Tibial nerve (tissue), 4 donors: ENCODE results near the gene JOSD2. TPM values are rescaled to one million over a fixed set of nuclear protein-coding genes. Genes with fewer than 3 reads are reported as not detected.

ENCODE experiments used
- DNase-seq, 2 donors: peaks; one replicate each; pipeline ENCODE4 v3.0.0-alpha.2; 2019; ENCODE audit warnings: low spot score in 2 of 2
- H3K27ac ChIP-seq, 4 donors: fragments of 200-600 bp; sonication (generic) in 3 of 4; one replicate each; pipeline ENCODE4 v1.5.1; 2017 to 2019; ENCODE audit warnings: mild to moderate bottlenecking in 1 of 4
- H3K27me3 ChIP-seq, 2 donors: fragments of 200-600 bp; sonication (generic) in 1 of 2; one replicate each; pipeline versions ENCODE4 v1.5.1 to v1.6.0; 2017 to 2019
- H3K36me3 ChIP-seq, 3 donors: fragments of 200-600 bp; sonication (generic); one replicate each; pipeline ENCODE4 v1.5.1; 2018 to 2019
- H3K4me1 ChIP-seq, 4 donors: fragments of 200-600 bp; sonication (generic) in 3 of 4; one replicate each; pipeline ENCODE4 v1.5.1; 2017 to 2019
- H3K4me3 ChIP-seq, 4 donors: fragments of 200-600 bp; sonication (generic) in 3 of 4; one replicate each; pipeline ENCODE4 v1.5.1; 2017 to 2019; ENCODE audit warnings: mild to moderate bottlenecking in 1 of 4, moderate library complexity in 1 of 4
- H3K9me3 ChIP-seq, 4 donors: fragments of 200-600 bp; sonication (generic) in 3 of 4; one replicate each; pipeline ENCODE4 v1.5.1; 2017 to 2019
- EP300 ChIP-seq, 2 donors: sonication (generic); formaldehyde crosslinking; IDR thresholded peaks; one replicate each; pipeline ENCODE4 v1.6.1; 2017; ENCODE audit warnings: antibody characterized with exemption in 2 of 2, mild to moderate bottlenecking in 1 of 2
- POLR2A ChIP-seq, 2 donors: fragments of 450-650 bp; IDR thresholded peaks; one replicate each; pipeline ENCODE4 v1.6.1; 2017; ENCODE audit warnings: antibody characterized with exemption in 2 of 2, mild to moderate bottlenecking in 2 of 2, moderate library complexity in 2 of 2
- WGBS, 2 donors: methylation state at CpG; one replicate each; pipeline ENCODE4 v1.1.5; 2018; 5-methylcytosine and 5-hydroxymethylcytosine counted together
- total RNA-seq, 4 donors: library from RNA; depleted of rRNA; stranded (reverse); fragments of >200 nt; gene quantifications; one replicate each; pipeline ENCODE4 v1.1.0, GENCODE V29; 2016
- TF ChIP-seq, protein P1 (sequence below), 5 experiments: fragments of 200-600 bp in 3 of 5; fragments of 450-650 bp in 2 of 5; sonication (generic) in 3 of 5; IDR thresholded peaks; one replicate each; pipeline ENCODE4 v1.5.1; 2016 to 2019; ENCODE audit warnings: antibody characterized with exemption in 5 of 5, mild to moderate bottlenecking in 3 of 5, moderate library complexity in 2 of 5

Gene JOSD2
- total RNA-seq, 4 donors from 2014 or later = 32.3 to 52.2 (median 38.8) TPM

DNA sequence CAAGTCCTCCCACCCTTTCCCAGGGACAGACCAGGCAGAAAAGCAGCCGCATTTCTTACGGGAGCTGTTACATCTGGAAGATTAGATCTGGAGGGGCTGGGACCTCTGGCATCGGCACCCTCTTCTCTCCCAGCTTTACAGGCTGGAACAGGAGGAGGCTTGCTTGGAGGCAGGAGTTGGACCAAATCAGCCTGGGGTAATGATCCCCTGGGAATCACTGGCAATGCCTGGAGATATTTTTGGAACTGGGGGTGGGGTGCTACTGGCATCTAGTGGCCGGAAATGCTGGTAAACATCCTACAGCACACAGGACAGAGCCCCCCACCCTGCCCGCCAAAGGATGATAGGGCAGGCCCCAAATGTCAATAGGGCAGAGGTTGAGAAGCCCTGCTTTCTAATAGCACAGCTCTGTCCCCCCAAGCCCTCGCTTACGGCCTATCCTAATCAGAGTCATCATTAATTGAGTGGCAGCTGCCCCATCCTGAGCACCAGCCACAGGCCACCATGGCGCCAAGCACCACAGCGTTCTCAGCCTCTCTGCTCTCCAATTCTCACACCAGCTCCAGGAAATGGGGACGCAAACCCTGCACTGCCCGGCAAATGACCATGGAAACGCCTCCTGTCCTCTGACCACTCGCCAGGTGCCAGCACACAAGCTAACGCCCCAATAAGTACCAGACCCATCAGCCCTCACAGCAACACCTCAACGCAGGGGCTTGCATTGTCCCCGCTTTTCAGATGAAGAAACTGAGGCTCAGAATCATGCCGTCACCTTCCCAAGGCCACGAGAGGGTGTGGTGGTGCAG lies 36.6 kb upstream of the JOSD2 start:
- Histone ChIP-seq H3K27me3 (peaks cover 0 to 45% of the 10 kb centered on the region in 2 donors), H3K36me3 (no peaks in the 10 kb centered on the region), H3K4me3 (no peak overlapping the region), H3K4me1 (peaks cover 0 to 13% (median 0%) of the 10 kb centered on the region in 4 donors), H3K9me3 (no peaks in the 10 kb centered on the region), H3K27ac (no peak overlapping the region)
- no peak for DNase-seq
- TF ChIP-seq, protein P1, sequence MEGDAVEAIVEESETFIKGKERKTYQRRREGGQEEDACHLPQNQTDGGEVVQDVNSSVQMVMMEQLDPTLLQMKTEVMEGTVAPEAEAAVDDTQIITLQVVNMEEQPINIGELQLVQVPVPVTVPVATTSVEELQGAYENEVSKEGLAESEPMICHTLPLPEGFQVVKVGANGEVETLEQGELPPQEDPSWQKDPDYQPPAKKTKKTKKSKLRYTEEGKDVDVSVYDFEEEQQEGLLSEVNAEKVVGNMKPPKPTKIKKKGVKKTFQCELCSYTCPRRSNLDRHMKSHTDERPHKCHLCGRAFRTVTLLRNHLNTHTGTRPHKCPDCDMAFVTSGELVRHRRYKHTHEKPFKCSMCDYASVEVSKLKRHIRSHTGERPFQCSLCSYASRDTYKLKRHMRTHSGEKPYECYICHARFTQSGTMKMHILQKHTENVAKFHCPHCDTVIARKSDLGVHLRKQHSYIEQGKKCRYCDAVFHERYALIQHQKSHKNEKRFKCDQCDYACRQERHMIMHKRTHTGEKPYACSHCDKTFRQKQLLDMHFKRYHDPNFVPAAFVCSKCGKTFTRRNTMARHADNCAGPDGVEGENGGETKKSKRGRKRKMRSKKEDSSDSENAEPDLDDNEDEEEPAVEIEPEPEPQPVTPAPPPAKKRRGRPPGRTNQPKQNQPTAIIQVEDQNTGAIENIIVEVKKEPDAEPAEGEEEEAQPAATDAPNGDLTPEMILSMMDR (IDR thresholded peaks at IDR 0.05) = no peak
- TF ChIP-seq EP300 (IDR thresholded peaks at IDR 0.05) = no peak
- no peak for TF ChIP-seq POLR2A (IDR thresholded peaks at IDR 0.05)
- 59 to 66% methylated on average over 17 to 18 of the region's 18 CpGs for WGBS, 2 donors

DNA sequence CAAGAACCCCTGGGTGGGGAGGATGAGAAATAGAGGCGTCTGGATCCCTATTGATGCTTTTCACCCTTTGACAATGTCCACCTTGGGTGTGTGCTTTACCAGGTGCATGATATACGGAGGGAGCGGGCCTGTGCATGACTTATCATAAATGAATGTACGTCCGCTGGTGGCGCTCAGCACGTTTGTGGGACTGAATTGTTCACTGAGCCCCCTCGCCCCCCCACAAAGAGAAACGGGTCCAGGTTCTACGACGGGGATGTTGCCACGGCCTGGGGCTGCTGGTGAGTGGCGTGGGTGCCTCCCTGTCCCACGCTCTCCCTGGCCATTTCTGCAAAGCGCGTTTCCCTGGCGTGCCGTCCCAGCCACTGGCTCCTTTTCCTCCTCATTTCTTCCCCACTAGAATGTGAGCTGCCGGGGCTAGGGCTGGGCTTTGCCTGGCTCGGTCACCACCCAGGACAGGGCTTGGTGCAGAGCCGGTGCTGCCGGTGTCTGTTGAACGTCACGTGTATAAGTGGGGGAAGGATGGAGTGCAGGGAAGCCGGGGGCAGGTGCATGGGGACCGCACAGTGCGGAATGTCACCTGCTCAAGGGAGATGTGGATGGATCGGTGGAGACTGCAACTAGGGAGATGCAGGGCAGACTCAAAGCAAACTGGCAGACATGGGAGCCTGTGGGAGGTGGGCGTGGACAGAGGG lies 35.7 kb upstream of the JOSD2 start:
- TF ChIP-seq POLR2A (IDR thresholded peaks at IDR 0.05) (no peak), EP300 (IDR thresholded peaks at IDR 0.05) (no peak)
- TF ChIP-seq, protein P1 (IDR thresholded peaks at IDR 0.05) = no peak
- no peaks in the 10 kb centered on the region for H3K9me3 ChIP-seq
- H3K36me3 ChIP-seq = no peaks in the 10 kb centered on the region
- peaks cover 0 to 36% of the 10 kb centered on the region in 2 donors for H3K27me3 ChIP-seq
- peaks cover 0 to 8% (median 0%) of the 10 kb centered on the region in 4 donors for H3K4me1 ChIP-seq
- H3K4me3 ChIP-seq = no peak overlapping the region
- no peak overlapping the region for H3K27ac ChIP-seq
- WGBS, 2 donors = 72 to 78% methylated on average over 29 of the region's 29 CpGs
- no peak for DNase-seq

DNA sequence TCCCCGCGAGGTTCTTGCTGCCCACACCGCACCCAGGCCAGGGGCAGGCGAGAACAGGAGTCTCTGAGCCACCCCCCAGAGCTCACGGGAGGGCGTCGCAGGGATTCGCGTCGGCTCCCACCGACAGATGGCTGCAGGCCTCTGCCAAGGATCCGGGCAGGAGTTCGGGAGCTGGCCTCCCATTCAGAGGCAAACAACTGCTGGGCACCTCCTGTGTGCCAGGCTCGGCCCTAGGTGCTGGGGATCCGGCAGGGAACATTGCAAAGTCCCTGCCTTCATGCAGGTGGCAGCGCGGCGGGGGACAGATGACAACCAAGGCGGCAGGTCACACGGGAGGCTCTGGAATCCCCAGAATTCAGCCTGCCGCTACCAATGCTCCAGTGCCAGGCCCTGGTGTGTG lies 32.0 kb upstream of the JOSD2 start:
- WGBS, 2 donors = 89% methylated on average over 9 to 19 of the region's 21 CpGs

DNA sequence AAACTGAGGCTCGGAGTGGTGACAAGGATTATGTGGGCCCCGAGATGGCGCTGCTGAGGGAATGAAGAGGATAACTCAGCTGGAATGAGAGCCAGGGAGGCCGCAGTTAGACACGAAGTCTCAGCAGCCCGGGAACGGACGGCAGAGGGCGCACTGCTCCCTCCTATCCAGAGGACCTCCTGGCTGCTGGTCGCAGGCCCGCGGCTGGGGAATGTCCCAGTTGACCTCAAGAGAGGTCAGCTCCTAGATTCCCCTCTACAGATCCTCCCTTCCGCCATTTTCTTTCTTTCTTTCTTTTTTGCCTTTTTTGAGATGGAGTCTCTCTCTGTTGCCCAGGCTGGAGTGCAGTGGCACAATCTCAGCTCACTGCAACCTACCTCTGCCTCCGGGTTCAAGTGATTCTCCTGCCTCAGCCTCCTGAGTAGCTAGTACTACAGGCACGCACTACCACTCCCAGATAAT lies 26.8 kb upstream of the JOSD2 start:
- no peak overlapping the region for H3K27ac ChIP-seq
- DNase-seq = peak in 1 of 2 donors; percentile 44
- TF ChIP-seq, protein P1 (IDR thresholded peaks at IDR 0.05) = peak; percentile 49 to 61 (median 60)
- no peak for TF ChIP-seq POLR2A (IDR thresholded peaks at IDR 0.05)
- no peak for TF ChIP-seq EP300 (IDR thresholded peaks at IDR 0.05)
- H3K36me3 ChIP-seq = no peaks in the 10 kb centered on the region
- peaks cover 0 to 16% (median 0%) of the 10 kb centered on the region in 4 donors for H3K9me3 ChIP-seq
- no peak overlapping the region for H3K4me3 ChIP-seq
- 19 to 22% methylated on average over 15 of the region's 15 CpGs for WGBS, 2 donors
- no peaks in the 10 kb centered on the region for H3K27me3 ChIP-seq
- no peaks in the 10 kb centered on the region for H3K4me1 ChIP-seq

More for the DNA sequence above, 32.0 kb upstream of the JOSD2 start:
- no peaks in the 10 kb centered on the region for H3K4me1 ChIP-seq
- peaks cover 0 to 3% of the 10 kb centered on the region in 2 donors for H3K27me3 ChIP-seq
- DNase-seq = no peak
- no peaks in the 10 kb centered on the region for H3K9me3 ChIP-seq
- H3K36me3 ChIP-seq = no peaks in the 10 kb centered on the region
- H3K27ac ChIP-seq = no peak overlapping the region
- no peak overlapping the region for H3K4me3 ChIP-seq
- TF ChIP-seq, protein P1 (IDR thresholded peaks at IDR 0.05) = no peak
- TF ChIP-seq POLR2A (IDR thresholded peaks at IDR 0.05) = no peak
- no peak for TF ChIP-seq EP300 (IDR thresholded peaks at IDR 0.05)

DNA sequence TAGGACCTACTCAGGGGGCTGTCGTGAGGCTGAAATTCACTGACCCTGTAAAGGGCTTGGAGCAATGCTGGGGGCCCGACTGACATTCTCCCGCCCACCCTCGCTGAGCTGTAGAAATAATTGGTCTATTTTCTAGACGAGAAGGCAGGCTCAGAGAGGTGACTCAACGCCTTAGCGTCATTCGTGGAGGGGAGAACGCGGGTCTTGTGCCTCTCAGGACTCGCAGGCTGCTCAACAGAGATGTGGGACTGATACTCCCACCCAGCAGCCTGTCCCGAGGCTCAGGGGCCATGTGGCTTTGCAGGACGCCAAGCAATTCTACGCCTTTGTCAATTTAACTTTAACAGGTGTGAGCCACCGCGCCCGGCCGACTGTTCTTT lies 26.3 kb upstream of the JOSD2 start:
- Histone ChIP-seq H3K4me3 (no peak overlapping the region), H3K9me3 (peaks cover 0 to 21% (median 0%) of the 10 kb centered on the region in 4 donors), H3K27me3 (no peaks in the 10 kb centered on the region), H3K27ac (no peak overlapping the region), H3K4me1 (no peaks in the 10 kb centered on the region), H3K36me3 (no peaks in the 10 kb centered on the region)
- TF ChIP-seq, protein P1 (IDR thresholded peaks at IDR 0.05) = no peak
- no peak for TF ChIP-seq EP300 (IDR thresholded peaks at IDR 0.05)
- no peak for TF ChIP-seq POLR2A (IDR thresholded peaks at IDR 0.05)
- 65 to 72% methylated on average over 18 of the region's 18 CpGs for WGBS, 2 donors
- no peak for DNase-seq
